GM18526 (cell line): Measurements from ENCODE around the gene WNK4.

Experiments used
- POLR2A ChIP-seq: IDR thresholded peaks from 3 replicates; pipeline ENCODE4 v1.6.1; 2011; ENCODE audit not compliant: insufficient read length; ENCODE audit errors: extremely low read depth

Gene WNK4

DNA sequence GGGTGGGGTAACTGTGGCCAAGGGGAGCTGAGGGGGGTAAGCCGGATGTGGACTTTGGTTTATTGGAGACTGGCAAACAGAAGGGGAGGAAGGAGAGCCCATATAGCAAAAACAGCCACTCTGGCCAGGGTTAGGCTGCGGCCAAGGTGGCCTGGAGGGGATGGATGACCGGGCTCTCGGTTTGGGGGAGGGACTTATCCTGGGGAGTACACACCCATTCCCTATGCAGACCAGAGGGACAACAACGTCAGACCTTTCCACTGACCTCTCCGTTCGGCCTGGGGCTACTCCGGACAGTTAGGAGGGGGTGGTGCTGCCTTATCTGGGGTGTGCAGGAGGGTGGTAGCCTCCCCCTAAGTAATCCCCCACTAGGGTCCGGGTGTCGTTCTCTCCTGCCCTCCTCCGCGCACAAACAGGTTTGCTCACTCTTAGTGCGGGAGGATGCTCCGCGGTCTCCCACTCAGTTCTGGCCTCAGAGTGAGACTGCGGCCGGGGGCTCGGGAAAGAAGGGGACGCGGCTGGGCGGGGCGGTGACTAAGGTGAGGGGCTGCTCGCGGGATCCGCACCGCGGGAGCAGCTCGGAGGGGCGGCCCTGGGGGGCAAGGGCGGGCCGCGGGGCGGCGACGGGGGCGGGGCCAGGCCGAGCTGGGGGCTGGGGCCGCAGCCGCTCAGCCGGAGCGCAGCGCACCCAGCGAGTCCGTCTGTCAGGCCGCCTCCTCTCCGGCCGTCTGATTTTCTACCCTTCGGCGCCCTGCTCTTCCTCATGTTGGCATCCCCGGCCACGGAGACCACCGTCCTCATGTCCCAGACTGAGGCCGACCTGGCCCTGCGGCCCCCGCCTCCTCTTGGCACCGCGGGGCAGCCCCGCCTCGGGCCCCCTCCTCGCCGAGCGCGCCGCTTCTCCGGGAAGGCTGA lies at the start of gene WNK4:
WNK4 (plus strand) TSS at position 675 of the 915 bp plus-strand sequence; CDS start at position 764, 89 bp downstream.
- TF ChIP-seq POLR2A = no peak

DNA sequence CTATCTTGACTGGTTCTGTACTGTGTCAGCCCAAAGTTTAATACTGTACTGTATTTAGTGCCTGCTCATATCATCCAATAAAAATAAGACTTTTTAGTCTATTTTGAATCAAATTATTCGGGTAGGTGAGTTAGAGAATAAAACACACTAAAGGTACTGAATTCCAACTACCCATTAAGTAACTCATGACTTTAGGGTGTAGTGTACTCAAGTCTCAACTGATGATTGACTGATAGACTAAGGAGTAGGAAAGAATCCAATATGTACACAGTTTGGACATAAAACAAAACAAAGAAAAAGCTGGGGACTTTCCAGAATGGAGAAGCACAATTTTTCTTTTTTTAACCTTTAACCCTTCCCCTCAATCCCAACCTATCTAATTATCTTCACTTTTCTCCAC lies 39.7 kb upstream of the WNK4 start:
- TF ChIP-seq POLR2A = no peak

GRCh38 chr17:42743595-42744282 lies 36.7 kb upstream of the WNK4 start:
- TF ChIP-seq POLR2A = no peak

GRCh38 chr17:42744283-42744805 lies 36.1 kb upstream of the WNK4 start:
- no peak for TF ChIP-seq POLR2A

DNA sequence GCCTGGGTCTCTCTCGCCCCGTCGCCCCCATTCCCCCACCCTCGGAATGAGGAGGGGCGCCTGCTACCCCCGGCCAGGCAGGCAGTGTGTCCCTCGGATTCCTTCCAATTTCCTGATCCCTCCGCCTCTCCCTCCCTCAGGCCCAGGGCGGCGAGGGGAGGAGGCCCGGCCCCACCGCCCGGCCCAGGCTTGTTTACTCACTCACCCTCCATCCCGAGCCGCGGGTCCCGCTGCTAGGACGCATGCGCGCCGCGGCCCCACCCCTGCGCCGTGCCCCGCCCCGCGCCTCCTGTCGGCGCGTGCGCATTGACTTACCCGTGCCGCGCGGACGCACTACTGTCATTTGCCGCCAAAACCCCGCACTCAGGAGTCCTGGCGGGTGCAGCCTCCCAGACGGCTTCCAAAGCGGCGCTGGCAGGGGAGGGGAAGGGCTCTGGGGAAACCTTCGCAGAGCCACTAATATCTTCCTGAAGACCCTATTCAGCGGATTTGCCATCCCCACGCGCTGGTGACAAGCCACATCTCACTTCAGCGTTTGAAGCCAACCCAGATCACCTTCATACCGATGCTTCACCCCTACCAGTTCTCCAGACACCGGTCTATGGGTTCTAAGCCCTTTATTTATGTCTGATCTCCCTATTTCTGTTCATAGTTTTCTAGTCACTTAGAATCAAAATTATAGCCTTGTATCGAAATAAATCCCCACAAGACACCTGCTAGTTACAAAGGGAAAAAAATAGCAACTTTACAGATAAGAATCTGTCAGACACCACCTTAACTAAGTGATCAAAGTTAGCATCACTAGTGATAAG lies 35.4 kb upstream of the WNK4 start, which contains the start of gene EZH1:
EZH1 (minus strand) TSS at position 235 of the 812 bp plus-strand sequence. CDS start 16,099 bp downstream, outside the sequence.
- peak; percentile 69 for TF ChIP-seq POLR2A

DNA sequence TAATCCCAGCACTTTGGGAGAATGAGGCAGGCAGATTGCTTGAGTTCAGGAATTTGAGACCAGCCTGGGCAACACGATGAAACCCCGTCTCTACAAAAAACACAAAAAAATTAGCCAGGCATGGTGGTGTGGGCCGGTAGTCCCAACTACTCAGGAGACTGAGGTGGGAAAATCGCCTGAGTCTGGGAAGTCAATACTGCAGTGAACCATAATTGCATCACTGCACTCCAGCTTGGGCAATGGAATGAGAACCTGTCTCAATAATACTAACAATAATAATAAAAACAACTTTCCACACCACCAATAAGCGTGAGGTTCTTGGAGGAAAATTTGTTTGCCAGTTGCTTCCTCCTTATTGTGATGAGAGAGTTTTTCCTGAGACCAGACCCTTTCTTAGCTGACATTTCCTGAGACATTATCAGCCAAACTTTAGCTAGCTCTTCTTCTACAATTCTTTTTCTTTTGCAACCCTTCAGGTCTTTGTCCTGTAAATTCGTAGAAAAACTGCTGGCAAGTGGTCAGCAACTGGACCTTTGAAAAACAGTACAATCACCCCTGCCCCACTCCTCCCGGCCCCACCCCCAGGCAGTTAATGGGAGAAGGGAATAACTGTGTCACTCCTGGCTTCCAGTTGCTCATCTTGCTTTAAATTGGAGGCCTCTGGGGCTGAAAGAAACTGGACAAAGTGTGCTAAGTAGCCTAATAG lies 32.1 kb upstream of the WNK4 start:
- no peak for TF ChIP-seq POLR2A

DNA sequence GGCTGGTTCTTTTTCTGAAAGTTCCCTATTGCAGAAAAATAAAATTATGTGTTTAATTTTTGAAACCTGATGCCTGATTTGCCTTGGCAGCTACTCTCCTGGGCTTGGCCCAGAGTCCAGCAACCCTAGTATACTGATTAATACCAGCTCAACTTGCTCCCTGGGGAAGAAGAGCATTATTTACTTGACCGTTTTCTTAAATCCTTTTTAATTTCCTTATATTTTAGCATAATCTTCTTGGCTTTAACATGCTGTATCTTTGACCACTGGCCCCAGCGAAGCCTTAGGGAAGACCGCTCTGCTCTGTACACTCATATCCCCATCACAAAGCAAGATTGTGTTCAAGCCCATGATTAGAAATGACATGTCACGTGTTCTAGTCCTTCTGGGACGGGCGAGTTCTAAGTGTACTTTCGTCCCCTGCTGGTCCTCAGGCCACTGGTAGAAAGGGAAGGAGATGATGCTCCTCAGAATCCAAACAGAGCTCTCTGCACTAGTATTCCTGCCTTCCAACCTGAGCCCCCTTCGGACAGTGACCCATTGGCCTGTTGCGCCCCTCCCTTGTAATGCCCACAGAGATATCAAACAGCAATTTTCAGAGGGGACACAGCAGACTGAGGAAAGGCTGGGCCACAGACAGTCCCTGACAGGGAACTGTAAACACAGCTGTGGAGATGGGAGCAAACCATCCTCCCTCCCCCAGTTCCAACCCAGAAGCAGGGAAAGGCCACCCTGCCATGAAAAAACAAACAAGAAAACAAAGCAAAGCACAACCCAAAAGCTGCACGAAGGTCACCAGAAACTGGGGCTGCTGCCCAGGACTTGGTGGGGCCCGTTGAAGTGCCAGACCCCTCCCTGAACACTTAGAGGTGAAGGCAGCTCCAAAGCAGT lies 31.3 kb upstream of the WNK4 start:
- TF ChIP-seq POLR2A = no peak

- TF ChIP-seq POLR2A = no peak
These were observed 29.6 kb upstream of the WNK4 start for GRCh38 chr17:42750739-42751344.

DNA sequence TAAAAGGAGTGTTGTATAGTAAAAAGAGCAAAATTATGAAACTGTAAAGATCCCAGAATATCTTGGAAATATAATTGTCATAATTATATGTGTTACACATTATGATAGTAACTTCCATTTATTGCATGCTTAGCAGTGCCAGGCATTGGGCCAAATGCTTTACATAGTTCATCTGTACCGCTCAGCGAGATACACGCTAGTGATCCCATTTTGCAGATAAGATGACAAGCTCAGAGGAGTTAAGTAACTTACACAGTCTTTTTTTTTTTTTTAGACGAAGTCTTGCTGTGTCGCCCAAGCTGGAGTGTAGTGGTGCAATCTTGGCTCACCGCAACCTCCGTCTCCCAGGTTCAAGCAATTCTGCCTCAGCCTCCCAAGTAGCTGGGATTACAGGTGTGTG lies 28.8 kb upstream of the WNK4 start:
- no peak for TF ChIP-seq POLR2A

DNA sequence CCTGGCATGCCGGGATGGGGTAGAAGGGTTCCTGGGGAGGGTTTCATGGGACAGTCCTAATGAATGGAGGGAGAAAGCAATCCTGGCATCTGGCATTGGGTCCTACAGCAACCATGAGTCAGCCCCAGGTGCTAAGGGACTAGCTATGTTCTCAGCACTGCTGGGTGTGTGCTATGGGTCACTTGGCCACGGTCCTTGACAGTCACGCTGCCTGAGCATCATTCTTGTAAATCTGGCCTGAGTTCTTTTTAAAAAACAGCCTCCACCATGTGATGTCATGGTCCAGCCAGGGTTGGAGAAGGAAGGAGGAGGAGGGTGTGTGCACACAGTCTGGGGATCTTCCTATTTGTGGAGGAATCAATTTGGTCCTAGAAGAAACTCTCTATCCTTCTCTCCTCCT lies 25.6 kb upstream of the WNK4 start:
- no peak for TF ChIP-seq POLR2A

GRCh38 chr17:42759982-42760651 lies 20.3 kb upstream of the WNK4 start:
- no peak for TF ChIP-seq POLR2A
